HG03025 (cell line): ENCODE data around the gene HIPK4.
"Not testable (repeated sequence)": the region's sequence is repeated elsewhere in the genome, so short reads cannot be mapped to it uniquely, and the experiment has no call there.

ENCODE experiments used
- ATAC-seq: cut with Tn5 transposase; IDR thresholded peaks from one replicate; pipeline ENCODE4 v1.9.1; 2021; ENCODE audit warnings: mild to moderate bottlenecking, moderate library complexity; ENCODE audit not compliant: unreplicated experiment, low FRiP score

The HIPK4 gene

GRCh38 chr19:40342644-40343311 lies 47.2 kb downstream of the HIPK4 start:
- ATAC-seq: no peak

GRCh38 chr19:40341601-40342482 lies 48.1 kb downstream of the HIPK4 start:
- no peak for ATAC-seq

GRCh38 chr19:40339018-40339728 lies 50.8 kb downstream of the HIPK4 start:
- no peak for ATAC-seq

DNA sequence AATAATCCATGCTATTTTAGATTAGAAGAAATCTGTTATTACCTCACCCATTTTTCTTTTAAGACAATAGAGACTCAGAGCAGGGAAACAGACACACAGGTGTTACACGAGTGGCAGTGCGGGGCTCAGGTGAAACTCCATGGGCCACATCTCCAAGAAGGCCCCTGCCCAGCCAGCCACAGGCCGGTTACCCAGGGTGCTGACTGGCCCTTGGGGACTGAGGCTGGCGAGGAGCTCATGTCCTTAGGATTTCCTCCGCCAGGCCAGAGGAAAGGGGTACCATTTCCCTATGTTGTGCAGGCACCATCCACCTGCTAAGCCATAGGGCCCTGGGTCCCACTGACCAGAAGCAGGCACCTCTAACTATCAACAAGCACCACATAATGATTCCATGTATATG lies 52.4 kb downstream of the HIPK4 start:
- no peak for ATAC-seq

DNA sequence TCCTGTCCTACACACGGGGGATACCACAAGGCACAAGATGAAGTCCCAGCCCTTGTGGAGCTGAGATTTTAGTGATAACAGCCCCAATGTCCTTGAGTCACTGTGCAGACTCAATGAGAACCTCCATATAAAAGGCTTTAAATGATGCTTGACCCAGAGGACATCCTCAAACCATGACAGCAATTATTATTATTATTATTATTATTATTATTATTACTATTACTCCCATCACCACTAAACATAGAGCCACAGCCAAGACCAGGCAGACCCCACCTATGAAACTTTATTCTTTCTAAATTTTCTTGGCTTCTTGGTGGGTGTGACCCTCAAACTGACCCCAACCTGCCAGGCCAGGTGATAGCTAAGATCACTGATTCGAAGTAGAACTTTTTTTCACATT lies 52.9 kb downstream of the HIPK4 start:
- no peak for ATAC-seq

GRCh38 chr19:40336601-40336900 lies 53.4 kb downstream of the HIPK4 start:
- no peak for ATAC-seq

DNA sequence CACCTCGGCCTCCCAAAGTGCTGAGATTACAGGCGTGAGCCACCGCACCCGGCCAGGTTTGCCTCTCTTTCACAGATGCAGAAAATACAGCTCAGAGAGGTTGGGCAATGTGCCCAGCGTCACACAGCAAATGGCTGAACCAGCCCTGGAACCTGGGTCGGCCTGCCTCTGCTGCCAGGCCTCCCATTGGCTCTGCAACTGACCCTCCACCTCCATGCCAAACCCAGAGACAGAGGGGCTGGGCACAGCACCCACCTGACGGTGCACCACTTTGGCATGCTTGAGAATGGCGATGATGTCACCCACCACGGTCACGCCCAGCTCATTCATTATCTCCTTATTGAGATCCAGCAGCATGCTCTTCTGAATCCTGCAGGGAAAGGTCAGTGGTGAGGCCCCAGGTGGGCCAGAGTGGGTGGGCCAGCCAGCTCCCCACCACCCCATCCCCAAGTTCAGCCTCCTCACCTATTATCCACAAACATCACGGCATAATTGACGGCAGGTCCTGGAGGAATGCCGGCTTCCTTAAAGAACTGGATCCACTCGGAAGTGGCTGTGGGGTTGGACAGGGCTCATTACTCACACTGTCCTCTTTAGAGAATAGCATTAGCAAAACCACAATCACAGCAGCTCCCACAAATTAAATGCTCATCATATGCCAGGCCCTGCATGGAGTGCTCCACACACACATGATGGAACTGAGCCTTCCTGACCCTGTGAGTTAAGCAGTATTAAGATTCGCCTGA lies 54.0 kb downstream of the HIPK4 start:
- ATAC-seq: no peak

GRCh38 chr19:40335101-40335500 lies 54.9 kb downstream of the HIPK4 start:
- ATAC-seq: no peak

- not testable (repeated sequence) for ATAC-seq
Observed at GRCh38 chr19:40333083-40333482, 56.9 kb downstream of the HIPK4 start.

- ATAC-seq: no peak
Observed at GRCh38 chr19:40332669-40333068, 57.3 kb downstream of the HIPK4 start.

DNA sequence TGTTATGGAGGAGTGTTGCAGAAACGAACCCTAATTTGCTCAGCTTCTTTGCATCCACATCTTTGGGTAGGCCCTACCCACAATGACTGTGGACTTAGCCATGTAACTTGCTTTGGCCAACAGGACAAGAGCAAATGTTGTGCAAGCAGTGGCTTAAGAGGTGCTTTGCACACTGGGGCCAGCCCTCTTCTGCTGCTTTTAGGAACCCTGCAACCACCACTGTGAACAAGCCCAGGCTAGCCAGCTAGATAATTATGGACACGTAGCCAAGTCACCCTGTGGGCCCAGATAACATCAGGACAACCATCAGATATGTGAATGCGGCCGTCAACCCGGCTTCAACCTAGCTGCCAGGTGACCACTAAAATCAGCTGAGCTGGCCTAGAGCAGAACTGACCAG lies 58.9 kb downstream of the HIPK4 start:
- no peak for ATAC-seq
